Stimulated activated CD4-positive, alpha-beta T cell treated with anti-CD3 and anti-CD28 coated beads, Interleukin-2, amount 100 ng/mL, for 24 hours (primary cell): Measurements from ENCODE around the gene LRRC27.

Source experiments
- DNase-seq, 2 donors: peaks; one replicate each; pipeline ENCODE4 v3.0.0-alpha.2; 2020

LRRC27 gene

GRCh38 chr10:132360766-132361447, 28.9 kb downstream of the LRRC27 start:
- peak; percentile 44 to 67 for DNase-seq

- no peak for DNase-seq
Observed at GRCh38 chr10:132361581-132362101, 29.6 kb downstream of the LRRC27 start.

GRCh38 chr10:132362151-132362611, 30.2 kb downstream of the LRRC27 start:
- no peak for DNase-seq

- DNase-seq: no peak
Observed at GRCh38 chr10:132363376-132363775, 31.4 kb downstream of the LRRC27 start.

GRCh38 chr10:132363921-132364593, 32.1 kb downstream of the LRRC27 start:
- peak; percentile 13 to 52 for DNase-seq

GRCh38 chr10:132364594-132364970, 32.6 kb downstream of the LRRC27 start:
- DNase-seq: peak; percentile 81 to 86

GRCh38 chr10:132365102-132365501, 33.1 kb downstream of the LRRC27 start:
- no peak for DNase-seq

GRCh38 chr10:132366006-132366405, 34.0 kb downstream of the LRRC27 start:
- no peak for DNase-seq

GRCh38 chr10:132366499-132366898, 34.5 kb downstream of the LRRC27 start:
- DNase-seq: no peak

- no peak for DNase-seq
Observed at GRCh38 chr10:132368391-132368790, 36.4 kb downstream of the LRRC27 start.

GRCh38 chr10:132368881-132369635, 37.1 kb downstream of the LRRC27 start:
- no peak for DNase-seq

- no peak for DNase-seq
Observed at GRCh38 chr10:132369636-132370185, 37.7 kb downstream of the LRRC27 start.

- DNase-seq: no peak
Observed at GRCh38 chr10:132370426-132371340, 38.7 kb downstream of the LRRC27 start.

GRCh38 chr10:132371641-132372081, 39.7 kb downstream of the LRRC27 start:
- peak in 1 of 2 donors; percentile 44 for DNase-seq

- DNase-seq: no peak
Observed at GRCh38 chr10:132372516-132373095, 40.6 kb downstream of the LRRC27 start.

- DNase-seq: no peak
Observed at GRCh38 chr10:132373241-132373955, 41.4 kb downstream of the LRRC27 start.

- DNase-seq: no peak
Observed at GRCh38 chr10:132374176-132374575, 42.2 kb downstream of the LRRC27 start.

- DNase-seq: no peak
Observed at GRCh38 chr10:132374612-132375011, 42.6 kb downstream of the LRRC27 start.

- no peak for DNase-seq
Observed at GRCh38 chr10:132375116-132375794, 43.3 kb downstream of the LRRC27 start.

- no peak for DNase-seq
Observed at GRCh38 chr10:132375795-132376297, 43.9 kb downstream of the LRRC27 start.
